ENCODE measurements around the gene INPP4B. TPM values are rescaled to one million over a fixed set of nuclear protein-coding genes. Genes with fewer than 3 reads are reported as not detected.
A peak's percentile ranks its signal among the peaks of the same experiment; 100 is the strongest.
"Not testable (repeated sequence)": the region's sequence is repeated elsewhere in the genome, so short reads cannot be mapped to it uniquely, and the experiment has no call there.

INPP4B gene
- polyA plus RNA-seq, 6 donors from 2014 or later: 0.13 to 0.39 (median 0.16) TPM; not detected in 1

DNA sequence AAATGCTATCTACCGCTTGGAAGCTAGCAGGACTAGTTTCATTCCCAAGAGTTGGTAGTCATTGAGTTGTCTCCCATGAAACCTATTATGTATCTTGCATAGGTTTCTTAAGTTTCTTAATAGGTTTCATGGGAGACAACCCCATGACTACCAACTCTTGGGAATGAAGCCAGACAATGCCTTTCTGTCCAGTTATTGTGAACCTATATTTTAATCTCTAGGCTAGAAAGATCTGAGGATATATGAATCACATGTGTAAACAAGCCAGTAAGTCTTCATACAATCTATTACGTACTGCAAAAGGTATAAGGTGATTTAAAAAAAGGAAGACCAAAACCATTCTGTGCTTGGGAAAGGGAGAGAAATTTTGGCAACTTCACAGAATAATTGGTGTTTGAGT lies 162.6 kb downstream of the INPP4B start:
- Mint-ChIP-seq H3K9me3 (no peaks in the 10 kb centered on the region), H3K4me3 (no peak overlapping the region), H3K36me3 (no peaks in the 10 kb centered on the region), H3K27me3 (no peaks in the 10 kb centered on the region), H3K4me1 (no peaks in the 10 kb centered on the region), H3K27ac (no peak overlapping the region)
- ATAC-seq (ENCODE audit: low read depth in 2 of 2) (no peak), DNase-seq (no peak)

DNA sequence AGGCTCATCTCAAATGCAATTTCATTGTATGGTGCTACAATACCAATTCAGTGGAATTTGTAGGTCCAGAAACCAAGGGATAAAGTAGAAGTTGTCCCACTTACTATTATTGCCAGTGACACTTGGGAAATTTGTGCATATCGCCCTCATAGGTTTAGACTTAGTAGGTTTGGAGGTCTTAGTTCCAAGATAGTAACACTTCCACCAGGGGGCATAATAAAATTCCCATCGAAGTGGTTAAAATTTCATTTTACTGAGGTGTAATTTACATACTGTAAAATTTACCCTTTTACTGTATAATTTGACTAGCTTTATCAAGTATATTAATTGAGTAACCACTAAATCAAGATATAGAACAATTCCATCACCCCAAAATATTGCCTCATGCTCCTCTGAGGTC lies 174.6 kb downstream of the INPP4B start:
- no peak for ATAC-seq (ENCODE audit: low read depth in 2 of 2)
- Mint-ChIP-seq H3K4me1 (no peaks in the 10 kb centered on the region), H3K4me3 (no peak overlapping the region), H3K27ac (no peak overlapping the region), H3K27me3 (no peaks in the 10 kb centered on the region), H3K9me3 (peaks cover 14 to 51% (median 36%) of the 10 kb centered on the region in 7 donors), H3K36me3 (no peaks in the 10 kb centered on the region)
- DNase-seq: no peak

- H3K27ac Mint-ChIP-seq: no peak overlapping the region
- no peak overlapping the region for H3K4me3 Mint-ChIP-seq
- ATAC-seq (ENCODE audit: low read depth in 2 of 2): no peak
- no peaks in the 10 kb centered on the region for H3K4me1 Mint-ChIP-seq
- H3K9me3 Mint-ChIP-seq: peaks cover 13 to 43% (median 28%) of the 10 kb centered on the region in 7 donors
- no peak for DNase-seq
- H3K27me3 Mint-ChIP-seq: peaks cover 0 to 5% (median 0%) of the 10 kb centered on the region in 3 donors
- no peaks in the 10 kb centered on the region for H3K36me3 Mint-ChIP-seq
Observed at GRCh38 chr4:142663828-142664227, 182.3 kb downstream of the INPP4B start.

DNA sequence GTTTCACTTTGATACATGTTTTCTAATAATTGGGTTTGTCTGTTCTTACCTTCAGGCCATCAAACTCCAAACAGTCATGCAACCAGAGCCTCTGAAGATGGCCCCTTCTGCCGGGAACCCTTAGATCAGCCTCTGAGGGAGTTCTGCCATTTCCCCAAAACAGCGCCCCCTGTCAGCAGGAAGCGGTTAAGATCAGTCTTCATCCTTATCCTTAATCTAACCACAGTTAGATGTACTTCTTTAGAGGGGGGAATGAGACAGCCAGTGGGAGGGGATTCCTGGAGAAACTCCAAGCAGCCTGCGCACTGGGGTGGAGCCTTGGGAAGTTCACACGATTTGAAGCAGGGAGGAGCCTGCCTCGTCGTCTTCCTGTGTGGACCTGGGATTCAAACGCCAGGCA lies 185.4 kb downstream of the INPP4B start:
- no peak overlapping the region for H3K4me3 Mint-ChIP-seq
- peaks cover 0 to 5% (median 0%) of the 10 kb centered on the region in 3 donors for H3K27me3 Mint-ChIP-seq
- H3K9me3 Mint-ChIP-seq: peaks cover 4 to 51% (median 38%) of the 10 kb centered on the region in 7 donors
- H3K27ac Mint-ChIP-seq: no peak overlapping the region
- H3K36me3 Mint-ChIP-seq: no peaks in the 10 kb centered on the region
- no peak for DNase-seq
- H3K4me1 Mint-ChIP-seq: no peaks in the 10 kb centered on the region
- no peak for ATAC-seq (ENCODE audit: low read depth in 2 of 2)

GRCh38 chr4:142656178-142656577 lies 189.9 kb downstream of the INPP4B start:
- no peak for DNase-seq
- no peaks in the 10 kb centered on the region for H3K27me3 Mint-ChIP-seq
- no peak for ATAC-seq (ENCODE audit: low read depth in 2 of 2)
- peaks cover 0 to 11% of the 10 kb centered on the region in 2 donors for H3K36me3 Mint-ChIP-seq
- H3K4me1 Mint-ChIP-seq: no peaks in the 10 kb centered on the region
- H3K27ac Mint-ChIP-seq: no peak overlapping the region
- H3K4me3 Mint-ChIP-seq: no peak overlapping the region
- H3K9me3 Mint-ChIP-seq: peaks cover 7 to 90% (median 66%) of the 10 kb centered on the region in 7 donors

DNA sequence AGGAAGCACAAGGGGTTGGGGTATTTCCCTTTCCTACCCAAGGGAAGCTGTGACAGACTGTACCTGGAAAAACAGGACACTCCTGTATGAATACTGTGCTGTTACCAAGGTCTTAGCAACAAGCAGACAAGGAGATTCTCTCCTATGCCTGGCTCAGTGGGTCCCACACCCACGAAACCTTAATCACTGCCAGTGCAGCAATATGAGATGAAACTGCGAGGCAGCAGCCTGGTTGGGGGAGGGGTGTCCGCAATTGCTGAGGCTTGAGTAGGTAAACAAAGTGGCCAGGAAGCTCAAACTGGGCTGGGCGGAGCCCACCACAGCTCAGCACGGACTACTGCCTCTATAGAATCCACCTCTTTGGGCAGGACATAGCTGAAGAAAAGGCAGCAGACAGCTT lies 197.7 kb downstream of the INPP4B start:
- Mint-ChIP-seq H3K36me3 (peaks cover 0 to 7% of the 10 kb centered on the region in 2 donors), H3K9me3 (peaks cover 10 to 46% (median 35%) of the 10 kb centered on the region in 7 donors), H3K27ac (no peak overlapping the region), H3K27me3 (no peaks in the 10 kb centered on the region), H3K4me1 (no peaks in the 10 kb centered on the region), H3K4me3 (no peak overlapping the region)
- ATAC-seq (ENCODE audit: low read depth in 2 of 2) (no peak), DNase-seq (no peak)

DNA sequence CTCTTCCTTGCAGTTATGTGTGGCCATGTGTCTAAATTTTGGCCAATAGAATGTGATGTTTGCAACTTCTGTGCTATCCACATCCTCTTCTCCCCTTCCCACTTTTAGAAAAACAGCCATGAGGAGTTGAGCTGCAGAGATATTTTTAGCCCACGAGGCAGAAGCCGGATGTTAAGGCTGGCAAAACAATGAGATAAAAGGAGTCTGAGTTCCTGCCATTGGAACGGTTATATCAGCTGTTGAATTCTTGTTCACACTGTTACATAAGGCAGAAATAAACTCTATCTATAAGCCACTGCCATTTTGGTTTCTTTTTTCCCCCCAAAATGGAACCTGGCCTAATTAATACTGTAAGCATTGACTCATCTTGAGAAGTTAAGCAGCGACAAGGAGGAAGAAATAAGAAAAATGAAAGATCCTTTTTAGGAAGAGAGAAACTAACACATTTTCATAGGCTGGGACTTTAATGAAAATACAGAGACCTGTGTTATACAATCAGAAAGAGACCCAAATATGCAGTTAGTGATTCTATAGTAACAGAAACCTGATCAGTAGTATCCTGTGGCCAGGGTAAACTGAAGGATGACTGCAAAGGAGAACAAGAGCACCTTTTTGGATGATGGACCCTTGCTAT lies 200.5 kb downstream of the INPP4B start:
- Mint-ChIP-seq H3K4me3 (no peak overlapping the region), H3K27me3 (no peaks in the 10 kb centered on the region), H3K27ac (no peak overlapping the region), H3K4me1 (no peaks in the 10 kb centered on the region), H3K9me3 (peaks cover 4 to 24% (median 13%) of the 10 kb centered on the region in 7 donors), H3K36me3 (no peaks in the 10 kb centered on the region)
- no peak for ATAC-seq (ENCODE audit: low read depth in 2 of 2)
- no peak for DNase-seq

DNA sequence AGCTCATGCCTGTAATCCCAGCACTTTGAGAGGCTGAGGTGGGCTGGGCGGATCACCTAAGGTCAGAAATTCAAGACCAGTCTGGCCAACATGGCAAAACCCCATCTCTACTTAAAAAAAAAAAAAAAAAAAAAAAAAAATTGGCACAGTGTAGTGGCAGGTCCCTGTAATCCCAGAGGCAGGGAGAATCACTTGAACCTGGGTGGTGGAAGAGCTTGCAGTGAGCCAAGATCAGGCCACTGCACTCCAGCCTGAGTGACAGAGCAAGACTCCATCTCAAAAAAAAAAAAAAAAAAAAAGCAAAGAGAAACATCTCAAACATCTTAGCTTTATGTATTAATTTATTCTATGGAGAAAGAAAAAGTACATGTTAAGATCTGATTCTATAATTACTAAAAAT lies 201.5 kb downstream of the INPP4B start:
- ATAC-seq (ENCODE audit: low read depth in 2 of 2); DNase-seq; H3K4me1 Mint-ChIP-seq; H3K4me3 Mint-ChIP-seq; H3K36me3 Mint-ChIP-seq; H3K27me3 Mint-ChIP-seq; H3K27ac Mint-ChIP-seq: not testable (repeated sequence)
- H3K9me3 Mint-ChIP-seq: peaks cover 3 to 15% (median 4%) of the 10 kb centered on the region in 7 donors

DNA sequence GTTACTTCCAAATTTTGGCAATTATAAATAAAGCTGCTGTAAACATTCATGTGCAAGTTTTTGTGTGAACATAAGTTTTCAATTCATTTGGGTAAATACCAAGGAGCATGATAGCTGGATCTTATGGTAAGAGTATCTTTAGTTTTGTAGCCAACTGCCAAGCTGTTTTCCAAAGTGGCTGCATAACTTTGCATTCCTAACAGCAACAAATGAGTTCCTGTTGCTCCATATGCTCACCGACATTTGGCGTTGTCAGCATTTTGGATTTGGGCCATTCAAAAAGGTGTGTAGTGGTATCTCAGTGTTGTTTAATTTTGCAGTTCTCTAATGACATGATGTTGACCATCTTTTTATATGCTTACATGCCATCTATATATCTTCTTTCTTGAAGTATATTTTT lies 208.5 kb downstream of the INPP4B start:
- H3K27me3 Mint-ChIP-seq: no peaks in the 10 kb centered on the region
- ATAC-seq (ENCODE audit: low read depth in 2 of 2) (no peak), DNase-seq (no peak)
- no peak overlapping the region for H3K27ac Mint-ChIP-seq
- no peak overlapping the region for H3K4me3 Mint-ChIP-seq
- H3K4me1 Mint-ChIP-seq: no peaks in the 10 kb centered on the region
- H3K36me3 Mint-ChIP-seq: no peaks in the 10 kb centered on the region
- H3K9me3 Mint-ChIP-seq: peaks cover 0 to 16% (median 6%) of the 10 kb centered on the region in 7 donors

DNA sequence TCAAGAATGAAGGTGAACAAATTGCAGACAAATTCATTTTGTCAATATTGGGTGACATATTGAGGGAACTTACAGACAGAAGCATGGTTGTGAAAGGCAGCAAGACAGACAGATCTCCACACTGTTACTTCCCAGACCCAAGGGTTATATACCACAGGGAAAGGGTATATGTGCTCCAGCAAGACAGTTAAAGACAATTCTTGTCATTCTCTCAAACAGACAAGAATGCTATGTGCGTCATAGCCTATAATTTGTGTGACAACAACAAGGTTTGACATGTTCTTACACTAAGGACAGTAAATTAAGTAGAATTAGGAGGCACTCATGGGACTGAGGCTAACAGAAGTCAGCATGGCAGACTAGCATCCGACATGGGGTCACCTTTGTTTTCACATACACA lies 214.3 kb downstream of the INPP4B start:
- Mint-ChIP-seq H3K36me3 (no peaks in the 10 kb centered on the region), H3K4me1 (no peaks in the 10 kb centered on the region), H3K27ac (peak overlapping the region in 1 of 6 donors; percentile 5), H3K27me3 (no peaks in the 10 kb centered on the region), H3K4me3 (no peak overlapping the region), H3K9me3 (peaks cover 0 to 7% (median 4%) of the 10 kb centered on the region in 7 donors)
- DNase-seq (no peak), ATAC-seq (ENCODE audit: low read depth in 2 of 2) (no peak)

DNA sequence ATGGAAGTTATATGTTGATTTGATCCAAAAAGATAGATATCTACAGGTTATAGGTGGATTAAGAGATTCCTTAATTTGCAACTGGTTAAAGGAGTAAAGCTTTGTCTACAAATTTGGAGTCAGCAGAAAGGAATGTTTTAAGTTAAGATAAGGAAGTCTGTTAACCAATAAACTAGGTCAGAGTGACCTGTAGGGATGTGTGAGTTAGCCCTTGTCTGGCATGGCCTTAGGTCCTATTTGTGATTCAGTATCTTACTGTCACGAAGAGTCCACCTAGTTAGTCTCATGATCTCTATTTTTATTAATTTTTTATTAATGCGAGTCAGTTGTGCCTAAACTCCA lies 230.8 kb downstream of the INPP4B start:
- no peak for ATAC-seq (ENCODE audit: low read depth in 2 of 2)
- Mint-ChIP-seq H3K4me1 (no peaks in the 10 kb centered on the region), H3K9me3 (peaks cover 0 to 21% (median 4%) of the 10 kb centered on the region in 7 donors), H3K27me3 (no peaks in the 10 kb centered on the region), H3K36me3 (no peaks in the 10 kb centered on the region), H3K4me3 (no peak overlapping the region), H3K27ac (no peak overlapping the region)
- no peak for DNase-seq

DNA sequence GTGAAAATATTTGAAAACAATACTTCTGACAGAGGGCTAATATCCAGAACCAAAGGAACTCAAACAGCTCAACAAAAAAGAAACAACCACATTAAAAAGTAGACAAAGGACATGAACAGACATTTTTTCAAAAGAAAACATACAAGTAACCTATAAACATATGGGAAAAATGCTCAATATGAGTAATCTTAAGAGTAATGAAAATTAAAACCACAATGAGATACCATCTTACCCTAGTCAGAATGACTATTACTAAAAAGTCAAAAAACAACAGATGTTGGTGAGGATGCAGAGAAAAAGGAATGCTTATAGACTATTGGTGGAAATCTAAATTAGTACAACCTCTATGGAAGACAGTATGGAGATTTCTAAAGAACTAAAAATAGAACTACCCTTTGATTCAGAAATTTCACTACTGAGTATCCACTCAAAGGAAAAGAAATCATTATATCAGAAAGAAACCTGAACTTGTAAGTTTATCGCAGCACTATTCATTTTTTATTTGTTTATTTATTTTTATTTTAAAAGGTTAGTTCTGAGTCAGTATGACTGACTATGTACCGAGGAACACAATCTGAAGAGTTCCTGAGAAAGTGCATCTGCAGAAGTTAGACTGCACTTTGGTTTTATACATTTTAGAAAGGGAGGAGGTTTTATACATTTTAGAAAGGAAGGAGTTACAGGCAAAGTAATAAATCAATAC lies 231.3 kb downstream of the INPP4B start:
- Mint-ChIP-seq H3K27ac (peak overlapping the region in 1 of 6 donors; percentile 16), H3K9me3 (peaks cover 0 to 16% (median 4%) of the 10 kb centered on the region in 7 donors), H3K4me3 (no peak overlapping the region), H3K27me3 (no peaks in the 10 kb centered on the region), H3K4me1 (no peaks in the 10 kb centered on the region), H3K36me3 (no peaks in the 10 kb centered on the region)
- ATAC-seq (ENCODE audit: low read depth in 2 of 2) (no peak), DNase-seq (no peak)

GRCh38 chr4:142607976-142608375 lies 238.1 kb downstream of the INPP4B start:
- Mint-ChIP-seq H3K36me3 (no peaks in the 10 kb centered on the region), H3K4me3 (no peak overlapping the region), H3K27ac (no peak overlapping the region), H3K27me3 (no peaks in the 10 kb centered on the region), H3K4me1 (no peaks in the 10 kb centered on the region), H3K9me3 (peaks cover 5 to 13% (median 9%) of the 10 kb centered on the region in 7 donors)
- ATAC-seq (ENCODE audit: low read depth in 2 of 2): no peak
- no peak for DNase-seq

DNA sequence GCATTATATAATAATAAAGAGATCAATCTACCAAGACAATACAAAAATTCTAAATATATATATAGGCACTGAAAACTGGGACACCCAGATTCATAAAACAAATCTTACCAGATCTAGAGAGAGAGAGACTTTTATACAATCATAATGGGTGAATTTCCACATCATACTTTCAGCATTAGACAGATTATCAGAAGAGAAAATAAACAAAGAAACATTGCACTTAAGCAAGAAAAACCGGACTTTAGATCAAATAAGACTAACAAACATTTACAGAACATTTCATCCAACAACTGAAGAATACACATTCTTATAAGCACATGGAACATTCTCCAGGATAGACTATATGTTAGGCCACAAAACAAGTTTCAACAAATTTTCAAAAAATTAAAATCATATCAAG lies 245.1 kb downstream of the INPP4B start:
- H3K27me3 Mint-ChIP-seq: no peaks in the 10 kb centered on the region
- peaks cover 5 to 32% (median 17%) of the 10 kb centered on the region in 7 donors for H3K9me3 Mint-ChIP-seq
- H3K27ac Mint-ChIP-seq: no peak overlapping the region
- ATAC-seq (ENCODE audit: low read depth in 2 of 2): no peak
- no peaks in the 10 kb centered on the region for H3K36me3 Mint-ChIP-seq
- no peaks in the 10 kb centered on the region for H3K4me1 Mint-ChIP-seq
- no peak for DNase-seq
- H3K4me3 Mint-ChIP-seq: no peak overlapping the region
